Progenitor cell of endocrine pancreas (in vitro differentiated cells): ENCODE measurements around the gene ADARB1. TPM values are rescaled to one million over a fixed set of nuclear protein-coding genes. Genes with fewer than 3 reads are reported as not detected.

ENCODE experiments used
- DNase-seq: peaks from one replicate; pipeline ENCODE4 v3.0.0; 2021; ENCODE audit warnings: low spot score; ENCODE audit not compliant: unreplicated experiment
- H3K27ac Mint-ChIP-seq: 2 replicates; pipeline ENCODE4 v1.8.0; 2021; ENCODE audit warnings: mild to moderate bottlenecking, moderate library complexity, mixed read lengths
- H3K27me3 Mint-ChIP-seq: 2 replicates; pipeline ENCODE4 v1.8.0; 2021; ENCODE audit warnings: mixed read lengths
- H3K36me3 Mint-ChIP-seq: 2 replicates; pipeline ENCODE4 v1.8.0; 2022; ENCODE audit warnings: mixed read lengths; ENCODE audit not compliant: insufficient read depth
- H3K4me1 Mint-ChIP-seq: 2 replicates; pipeline ENCODE4 v1.8.0; 2021; ENCODE audit warnings: low read depth, mixed read lengths
- H3K4me3 Mint-ChIP-seq: 2 replicates; pipeline ENCODE4 v1.8.0; 2021; ENCODE audit warnings: low read depth, mild to moderate bottlenecking, moderate library complexity, mixed read lengths
- H3K9me3 Mint-ChIP-seq: 2 replicates; pipeline ENCODE4 v1.8.0; 2021; ENCODE audit warnings: low read depth, mixed read lengths
- total RNA-seq: library from RNA; stranded (reverse); gene quantifications from 2 replicates; pipeline ENCODE4 v1.2.1, GENCODE V29; 2021
- TF ChIP-seq, protein P1 (sequence below): fragments of 200-600 bp; sonication (generic); IDR thresholded peaks from one replicate; pipeline ENCODE4 v1.5.0; 2021; ENCODE audit warnings: antibody characterized with exemption, mild to moderate bottlenecking; ENCODE audit not compliant: unreplicated experiment

The ADARB1 gene
- total RNA-seq, 1 donor from 2014 or later: 19.1 TPM

DNA sequence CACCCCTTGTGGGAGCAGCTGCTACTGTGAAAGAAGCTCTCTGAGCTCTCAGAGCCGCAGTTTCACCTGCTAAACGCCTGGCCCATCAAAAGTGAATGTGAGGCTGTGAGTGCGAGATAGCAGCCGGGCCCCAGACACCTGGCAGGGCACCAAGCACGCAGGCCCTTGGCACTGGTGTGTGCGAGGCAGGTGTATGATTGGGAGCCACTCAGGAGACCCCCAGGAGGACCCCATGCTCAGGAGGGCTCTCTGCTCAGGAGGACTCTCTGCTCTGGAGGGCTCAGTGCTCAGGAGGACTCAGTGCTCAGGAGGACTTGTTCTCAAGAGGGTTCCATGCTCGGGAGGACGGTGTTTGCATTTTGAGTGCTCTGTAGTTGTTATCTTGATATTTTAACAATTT lies 14.3 kb upstream of the ADARB1 start:
- Mint-ChIP-seq H3K36me3 (no peaks in the 10 kb centered on the region), H3K4me3 (no peak overlapping the region), H3K9me3 (no peaks in the 10 kb centered on the region), H3K27me3 (peaks cover 27% of the 10 kb centered on the region), H3K4me1 (no peaks in the 10 kb centered on the region), H3K27ac (no peak overlapping the region)
- TF ChIP-seq, protein P1, sequence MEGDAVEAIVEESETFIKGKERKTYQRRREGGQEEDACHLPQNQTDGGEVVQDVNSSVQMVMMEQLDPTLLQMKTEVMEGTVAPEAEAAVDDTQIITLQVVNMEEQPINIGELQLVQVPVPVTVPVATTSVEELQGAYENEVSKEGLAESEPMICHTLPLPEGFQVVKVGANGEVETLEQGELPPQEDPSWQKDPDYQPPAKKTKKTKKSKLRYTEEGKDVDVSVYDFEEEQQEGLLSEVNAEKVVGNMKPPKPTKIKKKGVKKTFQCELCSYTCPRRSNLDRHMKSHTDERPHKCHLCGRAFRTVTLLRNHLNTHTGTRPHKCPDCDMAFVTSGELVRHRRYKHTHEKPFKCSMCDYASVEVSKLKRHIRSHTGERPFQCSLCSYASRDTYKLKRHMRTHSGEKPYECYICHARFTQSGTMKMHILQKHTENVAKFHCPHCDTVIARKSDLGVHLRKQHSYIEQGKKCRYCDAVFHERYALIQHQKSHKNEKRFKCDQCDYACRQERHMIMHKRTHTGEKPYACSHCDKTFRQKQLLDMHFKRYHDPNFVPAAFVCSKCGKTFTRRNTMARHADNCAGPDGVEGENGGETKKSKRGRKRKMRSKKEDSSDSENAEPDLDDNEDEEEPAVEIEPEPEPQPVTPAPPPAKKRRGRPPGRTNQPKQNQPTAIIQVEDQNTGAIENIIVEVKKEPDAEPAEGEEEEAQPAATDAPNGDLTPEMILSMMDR: no peak
- DNase-seq: no peak

DNA sequence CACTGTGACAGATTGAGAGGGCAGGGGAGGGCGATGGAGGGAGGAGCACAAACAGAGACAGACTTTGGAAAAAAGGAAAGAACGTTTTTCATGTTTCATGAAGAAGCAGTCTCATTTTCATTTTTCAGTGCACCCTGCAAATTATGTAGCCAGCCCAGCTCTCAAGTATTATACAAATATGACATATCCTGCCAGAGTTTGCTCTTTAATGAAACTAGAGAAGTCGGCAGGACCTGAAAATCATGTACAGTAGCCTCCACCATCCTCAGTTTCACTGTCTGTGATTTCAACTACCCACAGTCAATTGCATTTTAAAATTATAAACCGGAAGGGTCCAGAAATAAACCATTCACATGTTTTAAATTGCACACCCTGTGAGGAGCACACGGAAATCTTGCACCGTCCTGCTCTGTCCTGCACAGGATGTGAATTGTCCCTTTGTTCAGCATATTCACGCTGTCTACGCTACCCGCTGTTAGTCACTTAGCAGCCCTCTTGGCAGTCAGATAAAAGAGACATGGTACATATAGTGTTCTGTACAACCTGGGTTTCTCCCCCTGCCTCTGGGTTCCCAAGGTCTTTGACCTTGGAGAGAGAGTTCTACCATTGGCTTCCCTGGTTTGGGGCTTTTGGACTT lies 13.6 kb upstream of the ADARB1 start:
- H3K9me3 Mint-ChIP-seq: no peaks in the 10 kb centered on the region
- no peak overlapping the region for H3K27ac Mint-ChIP-seq
- TF ChIP-seq, protein P1: no peak
- H3K4me3 Mint-ChIP-seq: no peak overlapping the region
- no peaks in the 10 kb centered on the region for H3K36me3 Mint-ChIP-seq
- H3K4me1 Mint-ChIP-seq: no peaks in the 10 kb centered on the region
- peaks cover 27% of the 10 kb centered on the region for H3K27me3 Mint-ChIP-seq
- DNase-seq: no peak

DNA sequence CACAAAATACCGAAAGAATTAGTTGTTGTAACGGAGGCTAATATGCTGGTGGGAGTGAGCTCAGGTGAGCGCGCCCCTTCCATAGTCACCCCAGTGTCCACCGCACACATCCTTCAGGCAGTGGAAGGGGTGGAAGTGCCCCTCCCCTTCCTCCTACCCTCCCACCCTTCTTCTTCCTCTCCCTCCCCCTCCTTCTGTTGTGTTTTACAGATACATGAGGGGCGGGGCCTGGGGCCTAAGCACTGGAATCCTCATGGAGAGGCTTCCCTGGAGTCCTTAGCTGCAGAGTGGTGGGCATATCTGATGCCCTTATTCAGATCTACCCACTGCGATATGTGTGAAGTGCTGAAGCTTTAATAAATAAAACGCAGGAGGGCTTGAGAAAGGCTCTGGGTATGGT lies 10.3 kb upstream of the ADARB1 start:
- no peak for DNase-seq
- Mint-ChIP-seq H3K4me3 (no peak overlapping the region), H3K36me3 (no peaks in the 10 kb centered on the region), H3K27ac (no peak overlapping the region), H3K4me1 (no peaks in the 10 kb centered on the region), H3K27me3 (peaks cover 11% of the 10 kb centered on the region), H3K9me3 (no peaks in the 10 kb centered on the region)
- TF ChIP-seq, protein P1: no peak

DNA sequence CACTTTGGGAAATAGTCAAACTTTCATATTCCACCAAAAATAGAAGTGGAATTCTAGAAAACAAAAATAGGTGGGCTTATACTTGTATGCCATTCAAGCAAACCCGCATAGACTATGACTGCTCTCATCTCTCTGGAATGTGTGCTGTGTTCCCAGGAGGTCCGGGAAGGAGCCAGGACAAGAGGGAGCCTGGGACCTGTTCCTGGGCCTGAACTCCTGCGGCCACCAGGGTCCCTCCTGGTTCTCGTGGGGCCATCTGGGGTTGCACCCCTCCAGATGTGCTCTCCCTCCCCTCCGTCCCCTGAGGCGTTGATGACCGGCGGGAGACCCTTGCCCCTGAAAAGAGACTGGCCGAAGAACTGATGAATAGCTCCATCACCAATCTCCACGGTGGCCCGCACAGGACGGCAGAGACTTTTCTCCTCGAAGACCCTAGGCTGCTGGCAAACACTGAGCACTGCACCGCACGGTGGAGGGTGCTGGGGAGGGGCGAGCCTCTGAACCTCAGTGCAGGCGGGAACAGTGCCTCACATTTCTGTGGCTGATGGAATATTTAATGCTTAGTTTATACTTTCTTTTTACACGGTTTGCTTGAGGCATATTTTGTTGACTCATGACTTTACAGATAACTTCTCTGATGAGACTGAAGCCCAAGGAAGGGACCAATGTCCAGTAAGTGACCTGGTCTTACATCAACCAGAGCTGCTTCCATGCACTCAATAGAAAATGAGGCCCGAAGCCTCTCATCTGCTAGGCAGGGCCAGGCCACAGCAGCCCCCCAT lies 9.6 kb upstream of the ADARB1 start:
- Mint-ChIP-seq H3K9me3 (no peaks in the 10 kb centered on the region), H3K27ac (no peak overlapping the region), H3K4me3 (no peak overlapping the region), H3K36me3 (no peaks in the 10 kb centered on the region), H3K27me3 (peaks cover 10% of the 10 kb centered on the region), H3K4me1 (no peaks in the 10 kb centered on the region)
- TF ChIP-seq, protein P1: no peak
- no peak for DNase-seq

- TF ChIP-seq, protein P1: no peak
- Mint-ChIP-seq H3K9me3 (no peaks in the 10 kb centered on the region), H3K27ac (no peak overlapping the region), H3K27me3 (peaks cover 2% of the 10 kb centered on the region), H3K36me3 (no peaks in the 10 kb centered on the region), H3K4me3 (no peak overlapping the region), H3K4me1 (peaks cover under 1% of the 10 kb centered on the region)
- no peak for DNase-seq
Measured at GRCh38 chr21:45067462-45068285, 6.7 kb upstream of the ADARB1 start.
